ENCODE results near the gene CCL27. TPM values are rescaled to one million over a fixed set of nuclear protein-coding genes. Genes with fewer than 3 reads are reported as not detected.
A peak's percentile ranks its signal among the peaks of the same experiment; 100 is the strongest.

The CCL27 gene
- total RNA-seq, 1 donor from 2014 or later, result 0.62 TPM

DNA sequence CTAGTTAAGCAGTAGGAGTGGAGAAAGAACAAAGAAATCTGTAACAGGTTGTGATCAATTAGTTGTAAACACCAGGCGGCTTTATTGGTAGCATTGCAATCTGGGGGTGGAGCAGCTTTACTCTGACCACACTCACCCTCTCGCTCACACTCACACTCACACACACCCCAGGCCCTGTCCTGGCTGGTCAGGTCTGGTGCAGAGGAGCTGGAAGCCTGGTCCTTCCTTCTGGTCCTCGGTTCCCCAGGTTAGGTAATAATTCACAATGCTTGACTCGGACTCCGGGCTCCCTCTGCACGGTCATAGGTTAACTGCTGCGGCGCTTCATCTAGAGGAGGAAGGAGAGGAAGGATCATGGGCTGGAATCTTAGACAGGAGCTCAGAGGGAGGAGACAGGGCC is 27.1 kb upstream of the CCL27 start:
- Mint-ChIP-seq H3K27me3 (ENCODE audit: insufficient read depth) (no peaks in the 10 kb centered on the region), H3K4me3 (no peak overlapping the region), H3K36me3 (ENCODE audit: low read depth) (no peaks in the 10 kb centered on the region), H3K4me1 (ENCODE audit: low read depth) (no peaks in the 10 kb centered on the region), H3K27ac (no peak overlapping the region), H3K9me3 (no peaks in the 10 kb centered on the region)
- DNase-seq (ENCODE audit: low spot score), result no peak
- intact Hi-C loops (cut with micrococcal nuclease), result no loop called here

DNA sequence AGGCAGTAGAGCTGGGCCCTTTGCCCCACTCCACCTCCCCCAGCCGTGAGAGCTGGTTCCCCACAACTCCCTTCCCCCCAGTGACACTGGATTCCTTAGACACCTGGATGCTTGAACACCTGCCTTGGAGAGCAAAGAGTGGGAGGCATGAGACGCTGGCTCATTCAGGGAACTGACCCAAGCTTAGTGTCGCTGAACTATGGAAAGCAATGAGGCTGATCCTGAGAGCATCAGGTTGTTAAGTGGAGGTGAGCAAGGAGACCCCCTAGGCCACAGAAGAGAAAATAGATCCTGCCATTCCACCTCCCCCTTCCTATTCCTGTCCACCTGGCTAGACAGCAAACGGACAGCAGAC is 26.6 kb upstream of the CCL27 start:
- no peaks in the 10 kb centered on the region for H3K36me3 Mint-ChIP-seq (ENCODE audit: low read depth)
- H3K27ac Mint-ChIP-seq, result no peak overlapping the region
- no peak overlapping the region for H3K4me3 Mint-ChIP-seq
- intact Hi-C loops (cut with micrococcal nuclease), result no loop called here
- no peaks in the 10 kb centered on the region for H3K9me3 Mint-ChIP-seq
- H3K27me3 Mint-ChIP-seq (ENCODE audit: insufficient read depth), result no peaks in the 10 kb centered on the region
- peaks cover 2% of the 10 kb centered on the region for H3K4me1 Mint-ChIP-seq (ENCODE audit: low read depth)
- no peak for DNase-seq (ENCODE audit: low spot score)

DNA sequence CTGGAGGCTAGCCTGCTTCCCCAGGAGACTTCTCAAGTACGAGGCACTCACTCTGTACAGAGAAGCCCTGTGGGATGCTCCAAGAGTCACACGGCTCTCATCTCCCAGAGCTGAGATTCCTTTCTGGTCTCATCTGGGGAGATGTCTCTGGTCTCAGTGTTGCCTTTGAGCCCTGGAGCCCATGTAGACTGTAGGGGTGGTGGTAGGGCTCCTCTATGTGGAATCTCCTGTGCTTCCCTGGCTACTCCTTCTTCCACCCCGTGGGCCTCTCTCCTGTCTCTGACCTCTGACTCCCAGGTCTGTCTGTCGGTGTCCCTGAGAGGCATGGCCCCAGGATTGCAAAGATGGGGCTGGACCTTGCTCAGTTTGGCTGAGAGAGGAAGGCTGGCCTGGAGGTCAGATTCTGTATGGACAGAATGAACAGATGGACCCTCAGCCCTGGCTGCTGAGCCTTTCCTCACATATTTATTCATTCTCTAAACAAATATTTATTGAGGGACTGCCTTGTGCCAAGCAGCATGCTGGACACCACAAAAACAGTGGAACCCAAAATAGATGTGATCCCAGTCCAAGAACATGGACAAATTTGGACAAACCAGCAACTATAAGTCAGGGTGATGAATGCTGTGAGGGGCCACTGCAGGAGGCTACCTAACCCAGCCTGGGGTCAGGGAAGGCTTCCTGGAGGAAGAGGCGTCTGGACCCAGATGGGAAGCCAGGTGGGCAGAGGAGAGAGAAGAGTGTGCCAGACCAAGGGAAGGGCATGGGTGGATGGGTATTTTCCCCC is 26.1 kb upstream of the CCL27 start:
- Mint-ChIP-seq H3K9me3 (no peaks in the 10 kb centered on the region), H3K27ac (no peak overlapping the region), H3K4me1 (ENCODE audit: low read depth) (peaks cover 6% of the 10 kb centered on the region), H3K4me3 (no peak overlapping the region), H3K27me3 (ENCODE audit: insufficient read depth) (no peaks in the 10 kb centered on the region), H3K36me3 (ENCODE audit: low read depth) (no peaks in the 10 kb centered on the region)
- intact Hi-C loops (cut with micrococcal nuclease), result no loop called here
- no peak for DNase-seq (ENCODE audit: low spot score)

DNA sequence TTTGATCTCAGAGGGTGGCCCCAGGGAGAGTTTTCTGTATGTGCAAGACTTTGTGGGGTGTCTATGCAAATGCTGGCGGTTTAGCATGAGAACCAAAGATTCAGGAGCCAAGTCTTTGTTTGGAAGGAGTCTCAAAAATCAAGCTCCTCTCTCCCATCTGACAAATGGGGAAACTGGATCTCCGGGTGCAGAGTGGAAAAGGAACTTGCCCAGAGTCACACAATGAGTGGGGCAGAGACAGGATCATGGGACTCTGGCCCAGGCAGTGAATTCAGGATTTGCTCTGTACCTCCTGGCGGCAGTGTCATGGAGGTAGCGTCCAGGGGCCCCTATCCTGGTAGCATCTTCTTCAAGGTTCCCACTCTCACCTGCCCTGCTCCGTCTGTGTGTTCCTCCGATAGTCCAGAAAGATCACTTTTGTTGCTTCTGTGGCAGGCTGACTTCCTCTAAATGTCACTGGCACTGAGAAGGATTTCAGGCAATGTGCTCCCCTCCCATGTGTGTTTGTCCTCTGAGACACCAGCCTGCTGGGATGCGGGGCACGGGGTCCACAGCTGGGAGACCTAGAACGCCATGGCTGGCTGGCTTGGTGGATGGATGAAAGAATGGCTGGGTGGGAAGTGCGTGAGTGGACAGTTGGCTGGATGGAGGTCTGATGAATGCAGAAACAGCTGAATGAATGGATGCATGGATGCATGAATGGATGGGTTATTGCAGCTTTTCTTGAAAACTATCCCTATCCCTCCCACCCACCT is 25.0 kb upstream of the CCL27 start:
- intact Hi-C loops (cut with micrococcal nuclease), result no loop called here
- Mint-ChIP-seq H3K36me3 (ENCODE audit: low read depth) (no peaks in the 10 kb centered on the region), H3K4me1 (ENCODE audit: low read depth) (peaks cover 6% of the 10 kb centered on the region), H3K4me3 (no peak overlapping the region), H3K27ac (no peak overlapping the region), H3K27me3 (ENCODE audit: insufficient read depth) (no peaks in the 10 kb centered on the region), H3K9me3 (no peaks in the 10 kb centered on the region)
- DNase-seq (ENCODE audit: low spot score), result no peak

DNA sequence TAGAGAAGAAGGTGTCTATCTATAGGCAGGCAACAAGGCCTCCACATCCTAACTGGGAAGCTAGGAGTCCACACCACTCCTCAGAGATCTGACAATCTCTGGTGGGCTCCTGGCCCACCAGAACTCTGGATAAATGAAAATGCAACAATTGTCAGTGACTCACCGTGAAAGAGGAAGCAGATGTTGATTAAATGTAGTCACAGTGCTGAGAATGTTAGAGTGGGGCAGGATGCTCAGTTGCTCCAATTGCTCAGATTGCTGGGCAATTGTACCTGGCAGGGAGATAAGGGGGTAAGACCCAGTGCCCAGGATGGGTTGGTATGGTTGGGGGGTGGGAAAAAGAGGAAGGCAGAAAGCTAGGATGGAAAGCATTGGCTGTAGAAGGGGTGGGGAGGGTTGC is 24.3 kb upstream of the CCL27 start:
- no peak for DNase-seq (ENCODE audit: low spot score)
- intact Hi-C loops (cut with micrococcal nuclease), result no loop called here
- Mint-ChIP-seq H3K27ac (no peak overlapping the region), H3K4me3 (no peak overlapping the region), H3K36me3 (ENCODE audit: low read depth) (no peaks in the 10 kb centered on the region), H3K9me3 (no peaks in the 10 kb centered on the region), H3K4me1 (ENCODE audit: low read depth) (peaks cover 6% of the 10 kb centered on the region), H3K27me3 (ENCODE audit: insufficient read depth) (no peaks in the 10 kb centered on the region)

DNA sequence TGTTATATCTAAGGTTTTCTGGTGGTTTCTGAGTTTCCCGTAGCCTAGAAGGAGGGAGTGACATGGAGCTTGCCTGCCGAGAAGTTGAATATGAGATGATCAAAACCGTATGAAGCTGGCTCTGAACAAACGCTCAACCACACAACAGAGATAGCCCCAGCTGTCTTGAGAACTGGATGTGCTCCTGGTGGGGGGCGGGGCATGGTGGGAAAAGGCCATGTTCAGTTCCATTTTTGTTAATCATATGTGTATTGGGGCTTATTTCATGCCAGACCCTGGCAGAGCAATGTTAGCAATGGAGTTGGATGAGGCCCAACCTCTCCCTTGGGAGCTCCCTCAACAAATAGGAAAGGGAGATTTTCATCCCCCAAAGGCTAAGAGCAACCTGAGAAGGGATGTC is 23.8 kb upstream of the CCL27 start:
- H3K27me3 Mint-ChIP-seq (ENCODE audit: insufficient read depth), result no peaks in the 10 kb centered on the region
- H3K9me3 Mint-ChIP-seq, result no peaks in the 10 kb centered on the region
- H3K4me1 Mint-ChIP-seq (ENCODE audit: low read depth), result peaks cover 6% of the 10 kb centered on the region
- no peak overlapping the region for H3K27ac Mint-ChIP-seq
- H3K4me3 Mint-ChIP-seq, result no peak overlapping the region
- intact Hi-C loops (cut with micrococcal nuclease), result no loop called here
- no peak for DNase-seq (ENCODE audit: low spot score)
- H3K36me3 Mint-ChIP-seq (ENCODE audit: low read depth), result no peaks in the 10 kb centered on the region

DNA sequence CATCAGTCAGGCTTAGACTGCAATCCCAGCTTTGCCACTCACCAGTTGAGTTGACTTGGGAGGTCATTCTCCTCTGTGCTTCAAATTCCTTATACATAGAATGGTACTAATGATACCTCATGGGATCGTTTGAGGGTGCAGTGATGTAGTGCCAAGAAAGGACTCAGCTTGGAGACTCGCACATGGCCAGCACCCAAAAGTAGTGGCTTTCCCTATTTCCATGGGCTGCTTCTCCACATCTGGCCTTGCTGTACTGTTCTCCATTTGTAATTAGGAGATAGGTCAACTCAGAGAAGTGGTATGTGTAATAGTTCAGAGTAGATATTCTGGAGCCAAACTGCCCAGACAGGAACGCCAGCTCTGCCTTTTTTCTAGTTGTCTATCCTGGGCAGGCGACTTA is 23.1 kb upstream of the CCL27 start:
- no peaks in the 10 kb centered on the region for H3K27me3 Mint-ChIP-seq (ENCODE audit: insufficient read depth)
- no peak overlapping the region for H3K4me3 Mint-ChIP-seq
- H3K4me1 Mint-ChIP-seq (ENCODE audit: low read depth), result peaks cover 6% of the 10 kb centered on the region
- no peaks in the 10 kb centered on the region for H3K9me3 Mint-ChIP-seq
- intact Hi-C loops (cut with micrococcal nuclease), result no loop called here
- H3K36me3 Mint-ChIP-seq (ENCODE audit: low read depth), result no peaks in the 10 kb centered on the region
- no peak overlapping the region for H3K27ac Mint-ChIP-seq
- DNase-seq (ENCODE audit: low spot score), result no peak

DNA sequence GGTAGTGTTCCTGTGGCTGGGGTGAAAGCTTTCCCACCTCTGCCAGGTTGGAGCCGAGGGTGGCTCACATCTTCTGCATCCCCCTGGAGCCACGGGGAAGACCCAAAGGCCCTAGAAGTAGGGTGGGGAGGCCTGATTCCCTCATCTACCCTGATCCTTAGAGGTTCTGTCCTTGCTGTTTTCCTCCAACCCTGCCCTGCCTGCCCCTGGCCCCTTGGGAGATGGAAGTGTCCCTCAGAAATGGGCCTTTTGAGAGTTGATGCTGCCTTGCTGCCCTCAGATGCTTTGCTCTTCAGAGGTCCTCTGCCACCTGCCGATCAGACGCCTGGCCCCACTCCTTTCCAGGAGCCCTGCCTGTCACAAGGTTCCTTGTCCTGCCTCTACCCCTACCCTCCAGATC is 22.4 kb upstream of the CCL27 start:
- no peaks in the 10 kb centered on the region for H3K36me3 Mint-ChIP-seq (ENCODE audit: low read depth)
- no peak overlapping the region for H3K4me3 Mint-ChIP-seq
- peaks cover 6% of the 10 kb centered on the region for H3K4me1 Mint-ChIP-seq (ENCODE audit: low read depth)
- no peaks in the 10 kb centered on the region for H3K27me3 Mint-ChIP-seq (ENCODE audit: insufficient read depth)
- intact Hi-C loops (cut with micrococcal nuclease), result no loop called here
- DNase-seq (ENCODE audit: low spot score), result no peak
- H3K9me3 Mint-ChIP-seq, result no peaks in the 10 kb centered on the region
- no peak overlapping the region for H3K27ac Mint-ChIP-seq

DNA sequence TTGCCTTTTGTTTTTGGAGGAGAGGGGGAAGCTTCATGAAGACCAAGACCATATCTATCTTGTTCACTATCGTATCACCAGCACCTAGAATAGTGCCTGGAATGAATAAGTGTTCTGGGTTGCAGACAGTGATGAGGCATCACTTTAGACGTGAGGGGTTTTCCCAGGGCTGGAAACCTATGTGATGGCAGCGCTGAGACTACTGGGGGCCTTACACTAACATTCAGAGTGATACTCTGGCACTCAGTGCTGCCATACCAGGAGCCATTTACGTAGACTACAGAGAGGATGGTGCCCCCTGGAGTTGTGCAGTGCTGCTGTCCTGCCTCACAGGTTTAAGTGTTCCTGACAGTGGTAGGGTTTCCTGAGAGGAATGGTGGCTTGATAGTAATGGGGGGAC is 21.7 kb upstream of the CCL27 start:
- no peak overlapping the region for H3K27ac Mint-ChIP-seq
- no peak for DNase-seq (ENCODE audit: low spot score)
- H3K4me1 Mint-ChIP-seq (ENCODE audit: low read depth), result peaks cover 6% of the 10 kb centered on the region
- H3K4me3 Mint-ChIP-seq, result no peak overlapping the region
- H3K36me3 Mint-ChIP-seq (ENCODE audit: low read depth), result no peaks in the 10 kb centered on the region
- H3K9me3 Mint-ChIP-seq, result no peaks in the 10 kb centered on the region
- H3K27me3 Mint-ChIP-seq (ENCODE audit: insufficient read depth), result no peaks in the 10 kb centered on the region
- intact Hi-C loops (cut with micrococcal nuclease), result no loop called here

DNA sequence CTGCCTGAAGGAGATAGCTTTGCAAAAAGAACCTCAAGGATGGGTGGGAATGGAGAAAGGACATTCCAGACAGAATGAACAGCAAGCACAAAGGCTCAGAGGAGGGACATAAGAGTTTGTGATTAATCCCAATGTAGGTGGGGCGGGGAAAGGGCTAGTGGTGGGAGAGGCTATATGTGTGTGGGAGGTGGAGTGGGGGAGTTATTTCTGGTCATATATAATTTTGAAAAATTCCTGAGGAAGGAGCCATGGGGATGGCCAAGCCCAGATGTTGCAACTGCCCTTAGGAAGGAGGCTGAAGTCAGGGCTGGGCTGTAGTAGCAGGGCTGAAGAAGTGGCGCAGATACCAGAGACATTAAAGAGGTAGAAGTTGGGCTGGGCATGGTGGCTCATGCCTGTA is 13.4 kb upstream of the CCL27 start:
- Mint-ChIP-seq H3K4me1 (ENCODE audit: low read depth) (no peaks in the 10 kb centered on the region), H3K9me3 (no peaks in the 10 kb centered on the region), H3K4me3 (no peak overlapping the region), H3K27ac (no peak overlapping the region), H3K27me3 (ENCODE audit: insufficient read depth) (peaks cover 4% of the 10 kb centered on the region), H3K36me3 (ENCODE audit: low read depth) (no peaks in the 10 kb centered on the region)
- no peak for DNase-seq (ENCODE audit: low spot score)
- intact Hi-C loops (cut with micrococcal nuclease), result loop anchor here (1.0 kb wide), 1 partner anchor 26 kb away; no protein-coding TSS in a partner anchor

DNA sequence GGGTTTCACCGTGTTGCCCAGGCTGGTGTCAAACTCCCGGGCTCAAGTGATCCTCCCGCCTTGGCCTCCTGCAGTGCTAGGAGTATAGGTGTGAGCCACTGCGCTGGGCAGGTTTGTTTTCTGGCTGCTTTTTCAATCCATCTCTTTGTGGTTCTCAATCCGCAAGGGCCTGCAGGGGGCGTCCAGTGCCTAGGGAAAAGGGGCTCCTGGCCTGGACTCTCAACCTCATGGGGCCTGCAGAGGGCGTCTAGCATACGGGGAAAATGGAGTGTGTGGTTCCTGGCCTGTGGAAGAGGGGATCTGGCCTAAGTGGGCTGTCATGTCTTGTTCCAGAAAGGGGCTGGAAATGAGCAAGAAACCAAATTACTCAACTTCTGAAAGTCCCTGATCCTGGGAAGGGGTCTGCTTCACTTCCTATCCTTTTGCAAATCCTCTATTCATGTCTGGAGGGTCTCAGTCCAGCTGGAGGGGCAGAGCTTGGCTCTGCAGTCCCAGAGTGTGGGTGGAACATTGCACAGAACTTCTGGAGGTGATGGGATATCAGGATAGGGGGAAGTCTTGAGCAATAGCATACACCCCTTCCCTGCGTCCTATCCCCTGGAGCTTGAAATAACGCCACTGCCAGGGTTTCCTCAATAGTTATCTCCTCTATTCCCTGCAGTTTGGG is 12.7 kb upstream of the CCL27 start:
- DNase-seq (ENCODE audit: low spot score), result peak; percentile 31
- Mint-ChIP-seq H3K27me3 (ENCODE audit: insufficient read depth) (peaks cover 4% of the 10 kb centered on the region), H3K4me1 (ENCODE audit: low read depth) (no peaks in the 10 kb centered on the region), H3K4me3 (no peak overlapping the region), H3K9me3 (no peaks in the 10 kb centered on the region), H3K27ac (no peak overlapping the region), H3K36me3 (ENCODE audit: low read depth) (peaks cover 4% of the 10 kb centered on the region)
- intact Hi-C loops (cut with micrococcal nuclease), result loop anchor here (1.0 kb wide), 1 partner anchor 27 kb away; no protein-coding TSS in a partner anchor

DNA sequence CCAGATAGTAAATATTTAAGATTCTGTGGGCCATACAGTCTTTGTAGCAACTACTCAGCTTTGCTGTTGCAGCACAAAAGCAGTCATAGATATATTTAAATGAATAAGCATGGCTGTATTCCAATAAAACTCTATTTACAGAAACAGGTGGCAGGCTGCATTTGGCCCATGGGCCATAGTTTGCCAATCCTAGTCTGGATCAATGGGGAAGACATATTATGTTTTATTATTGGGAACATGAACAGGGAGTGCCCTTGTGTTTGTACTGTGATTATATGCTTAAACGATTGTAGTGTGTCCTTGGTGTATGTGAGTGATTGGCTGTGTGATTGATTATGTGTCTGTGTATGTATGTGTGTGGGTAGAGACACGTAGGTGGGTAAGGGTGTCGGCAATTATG is 12.0 kb upstream of the CCL27 start:
- intact Hi-C loops (cut with micrococcal nuclease), result no loop called here
- no peak for DNase-seq (ENCODE audit: low spot score)
- no peak overlapping the region for H3K4me3 Mint-ChIP-seq
- peaks cover under 1% of the 10 kb centered on the region for H3K9me3 Mint-ChIP-seq
- peaks cover 4% of the 10 kb centered on the region for H3K36me3 Mint-ChIP-seq (ENCODE audit: low read depth)
- H3K4me1 Mint-ChIP-seq (ENCODE audit: low read depth), result no peaks in the 10 kb centered on the region
- H3K27me3 Mint-ChIP-seq (ENCODE audit: insufficient read depth), result peaks cover 4% of the 10 kb centered on the region
- H3K27ac Mint-ChIP-seq, result no peak overlapping the region

DNA sequence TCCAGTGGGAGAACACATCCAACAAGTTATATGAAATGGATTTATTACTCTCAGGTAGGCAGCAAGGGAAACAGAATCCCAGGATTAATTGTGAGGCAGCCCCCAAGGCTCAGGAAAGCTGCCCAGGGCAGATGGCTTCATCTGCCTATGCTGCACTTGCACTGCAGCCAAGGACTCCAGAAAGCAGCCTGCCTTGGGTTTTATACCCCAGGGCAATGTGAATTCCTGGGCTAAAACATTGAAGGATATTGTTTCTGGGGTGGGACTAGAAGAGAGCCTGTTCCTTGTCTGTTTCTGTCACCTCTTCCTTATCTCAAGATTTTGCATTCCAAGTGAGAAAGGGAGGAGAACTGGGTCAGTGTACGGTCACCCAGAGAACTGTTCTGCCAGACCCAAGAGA is 8.8 kb upstream of the CCL27 start:
- Mint-ChIP-seq H3K27ac (no peak overlapping the region), H3K36me3 (ENCODE audit: low read depth) (peaks cover 12% of the 10 kb centered on the region), H3K9me3 (peaks cover 5% of the 10 kb centered on the region), H3K27me3 (ENCODE audit: insufficient read depth) (peaks cover 4% of the 10 kb centered on the region), H3K4me3 (no peak overlapping the region), H3K4me1 (ENCODE audit: low read depth) (no peaks in the 10 kb centered on the region)
- intact Hi-C loops (cut with micrococcal nuclease), result no loop called here
- no peak for DNase-seq (ENCODE audit: low spot score)

Data from activated T-helper 1 cell treated with anti-CD3 and anti-CD28 coated beads, Interleukin-12 subunit alpha, Interleukin-12 subunit beta, Interleukin-2, Interleukin-4 antibody, amounts not matched to agents 30 ng/mL and 10 ng/mL and 1 ng/mL, durations not matched to agents 14 hours and 24 hours and 36 hours (primary cell).